ENCODE measurements around the gene CSN2.
"Not testable (repeated sequence)": the region's sequence is repeated elsewhere in the genome, so short reads cannot be mapped to it uniquely, and the experiment has no call there.

Gene CSN2

GRCh38 chr4:69951602-69952001, 13.9 kb downstream of the CSN2 start:
- no peak for TF ChIP-seq CTCF (IDR thresholded peaks at IDR 0.05; ENCODE audit: low read depth, low read length)
- no peak overlapping the region for H3K4me3 ChIP-seq (ENCODE audit: low read depth, low read length)

DNA sequence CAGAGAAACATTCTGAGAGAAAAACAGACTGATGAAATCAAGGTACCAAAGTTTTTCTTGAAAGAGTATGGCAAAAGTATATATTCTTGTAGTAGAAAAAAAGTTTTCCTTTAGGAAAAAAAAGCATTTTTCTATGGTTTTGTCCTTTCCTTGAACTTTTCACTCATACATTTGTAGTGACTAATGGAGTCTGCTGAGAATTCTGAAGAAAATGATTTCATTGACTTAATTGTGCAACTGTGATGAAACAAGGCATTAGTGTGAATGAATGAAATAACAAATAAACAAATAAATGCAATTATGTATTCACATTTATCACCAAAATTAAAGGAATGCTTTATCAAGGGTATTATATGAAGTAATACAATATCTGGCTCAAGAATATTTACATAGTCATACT, 29.0 kb downstream of the CSN2 start:
- no peak for TF ChIP-seq CTCF (IDR thresholded peaks at IDR 0.05; ENCODE audit: low read depth, low read length)
- no peak overlapping the region for H3K4me3 ChIP-seq (ENCODE audit: low read depth, low read length)

DNA sequence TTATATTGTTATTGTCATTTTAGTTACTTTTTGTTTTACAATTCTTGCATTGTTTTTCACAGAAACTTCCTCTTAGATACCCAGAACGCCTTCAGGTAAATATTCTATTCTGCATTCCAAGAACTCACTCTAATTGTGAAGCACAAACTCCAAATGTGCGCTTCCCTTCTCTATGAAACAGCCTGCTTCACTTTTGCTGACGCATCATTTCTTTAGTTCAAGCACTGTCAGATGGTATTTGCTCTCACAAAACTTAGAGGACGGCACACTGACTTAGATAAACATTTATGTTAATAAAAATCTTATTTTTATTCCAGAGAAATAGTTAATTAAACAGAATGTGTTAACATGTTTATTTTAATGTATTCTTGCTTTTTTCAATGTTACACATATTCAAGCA, 31.4 kb downstream of the CSN2 start:
- TF ChIP-seq CTCF (IDR thresholded peaks at IDR 0.05; ENCODE audit: low read depth, low read length), result no peak
- no peak overlapping the region for H3K4me3 ChIP-seq (ENCODE audit: low read depth, low read length)

- no peak within 1 kb of the TSS for H3K4me3 ChIP-seq (ENCODE audit: low read depth, low read length)
- TF ChIP-seq CTCF (IDR thresholded peaks at IDR 0.05; ENCODE audit: low read depth, low read length), result no peak
These were observed 34.8 kb downstream of the CSN2 start, which contains the start of gene CSN1S1 for GRCh38 chr4:69930768-69931167. CSN1S1 (plus strand) TSS chr4:69931068; CDS start chr4:69932556, 1,488 bp downstream.

- not testable (repeated sequence) for H3K4me3 ChIP-seq (ENCODE audit: low read depth, low read length)
These were observed 41.6 kb downstream of the CSN2 start for GRCh38 chr4:69923782-69924410.

DNA sequence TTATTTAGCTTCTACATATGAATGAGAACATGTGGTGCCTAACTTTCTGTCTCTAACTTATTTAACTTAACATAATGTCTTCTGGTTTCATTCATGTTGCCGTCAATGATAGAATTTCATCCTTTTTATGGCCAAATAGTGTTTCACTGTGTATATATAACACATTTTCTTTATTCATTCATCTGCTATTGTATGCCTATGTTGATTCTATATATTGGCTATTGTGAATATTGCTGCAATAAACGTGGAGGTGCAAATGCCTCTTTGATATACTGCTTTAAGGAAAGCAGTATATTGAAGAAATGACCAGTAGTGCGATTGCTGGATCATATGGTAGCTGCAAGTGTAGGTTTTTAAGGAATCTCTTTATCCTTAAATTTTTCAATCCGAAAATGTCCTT, 44.7 kb downstream of the CSN2 start:
- TF ChIP-seq CTCF (IDR thresholded peaks at IDR 0.05; ENCODE audit: low read depth, low read length), result no peak
- no peak overlapping the region for H3K4me3 ChIP-seq (ENCODE audit: low read depth, low read length)

DNA sequence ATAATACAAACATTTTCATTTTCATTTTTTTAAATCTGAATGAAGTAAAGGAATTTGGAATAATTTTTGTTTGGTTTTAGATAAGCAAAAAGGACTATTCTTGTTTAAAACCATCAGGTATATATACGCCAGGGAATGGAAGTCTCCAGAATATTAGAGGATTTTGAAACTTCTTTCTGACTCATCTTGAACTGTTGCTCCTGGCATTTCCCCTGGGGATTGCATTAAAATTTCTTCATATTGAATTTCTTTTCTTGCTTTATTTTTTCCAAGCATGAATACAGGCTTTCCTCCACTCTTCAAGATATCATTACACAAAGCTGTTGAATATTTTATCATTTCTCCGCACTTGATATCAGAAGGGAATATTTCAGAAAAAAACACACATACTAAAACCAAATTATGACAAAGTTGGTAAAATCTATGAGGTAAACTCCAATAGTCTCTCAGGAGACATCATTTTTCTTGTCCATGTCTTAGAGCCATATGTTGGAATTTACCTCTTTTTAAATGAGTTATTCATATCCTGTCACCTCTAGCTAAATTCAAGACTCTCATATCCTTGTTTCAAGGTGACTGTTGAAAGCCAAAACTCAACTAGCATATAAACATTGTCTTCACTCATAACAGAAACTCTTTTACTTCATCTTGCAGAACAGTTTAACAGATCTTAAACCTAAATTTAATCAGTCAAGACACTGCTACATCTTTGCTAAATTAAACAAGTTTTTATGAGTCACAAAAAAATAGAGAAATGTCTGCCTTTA, 55.3 kb downstream of the CSN2 start:
- TF ChIP-seq CTCF (IDR thresholded peaks at IDR 0.05; ENCODE audit: low read depth, low read length), result no peak
- no peak overlapping the region for H3K4me3 ChIP-seq (ENCODE audit: low read depth, low read length)

All from WI38 (cell line).